Progenitor cell of endocrine pancreas (in vitro differentiated cells): ENCODE results near the gene TRIM10. TPM values are rescaled to one million over a fixed set of nuclear protein-coding genes. Genes with fewer than 3 reads are reported as not detected.
A peak's percentile ranks its signal among the peaks of the same experiment; 100 is the strongest.
"Not testable (repeated sequence)": the region's sequence is repeated elsewhere in the genome, so short reads cannot be mapped to it uniquely, and the experiment has no call there.

Experiments used
- DNase-seq: peaks from one replicate; pipeline ENCODE4 v3.0.0; 2021; ENCODE audit warnings: low spot score; ENCODE audit not compliant: unreplicated experiment
- H3K27ac Mint-ChIP-seq: 2 replicates; pipeline ENCODE4 v1.8.0; 2021; ENCODE audit warnings: mild to moderate bottlenecking, moderate library complexity, mixed read lengths
- H3K27me3 Mint-ChIP-seq: 2 replicates; pipeline ENCODE4 v1.8.0; 2021; ENCODE audit warnings: mixed read lengths
- H3K36me3 Mint-ChIP-seq: 2 replicates; pipeline ENCODE4 v1.8.0; 2022; ENCODE audit warnings: mixed read lengths; ENCODE audit not compliant: insufficient read depth
- H3K4me1 Mint-ChIP-seq: 2 replicates; pipeline ENCODE4 v1.8.0; 2021; ENCODE audit warnings: low read depth, mixed read lengths
- H3K4me3 Mint-ChIP-seq: 2 replicates; pipeline ENCODE4 v1.8.0; 2021; ENCODE audit warnings: low read depth, mild to moderate bottlenecking, moderate library complexity, mixed read lengths
- H3K9me3 Mint-ChIP-seq: 2 replicates; pipeline ENCODE4 v1.8.0; 2021; ENCODE audit warnings: low read depth, mixed read lengths
- CTCF ChIP-seq: fragments of 200-600 bp; sonication (generic); IDR thresholded peaks from one replicate; pipeline ENCODE4 v1.5.0; 2021; ENCODE audit warnings: antibody characterized with exemption, mild to moderate bottlenecking; ENCODE audit not compliant: unreplicated experiment
- total RNA-seq: library from RNA; stranded (reverse); gene quantifications from 2 replicates; pipeline ENCODE4 v1.2.1, GENCODE V29; 2021

Gene TRIM10
- total RNA-seq, 1 donor from 2014 or later = not detected

- H3K27ac Mint-ChIP-seq = no peak overlapping the region
- DNase-seq = no peak
- TF ChIP-seq CTCF = no peak
- H3K4me3 Mint-ChIP-seq = peak overlapping the region; percentile 12
- H3K27me3 Mint-ChIP-seq = peaks cover 89% of the 10 kb centered on the region
- no peaks in the 10 kb centered on the region for H3K36me3 Mint-ChIP-seq
- no peaks in the 10 kb centered on the region for H3K9me3 Mint-ChIP-seq
- H3K4me1 Mint-ChIP-seq = no peaks in the 10 kb centered on the region
Observed at GRCh38 chr6:30171677-30172471, 10.9 kb upstream of the TRIM10 start.

- peak; percentile 73 for TF ChIP-seq CTCF
Observed at GRCh38 chr6:30169658-30170614, 8.9 kb upstream of the TRIM10 start.

GRCh38 chr6:30168741-30169140, 7.7 kb upstream of the TRIM10 start:
- no peak overlapping the region for H3K4me3 Mint-ChIP-seq
- no peaks in the 10 kb centered on the region for H3K9me3 Mint-ChIP-seq
- H3K27me3 Mint-ChIP-seq = peaks cover 80% of the 10 kb centered on the region
- TF ChIP-seq CTCF = no peak
- no peak overlapping the region for H3K27ac Mint-ChIP-seq
- H3K4me1 Mint-ChIP-seq = no peaks in the 10 kb centered on the region
- H3K36me3 Mint-ChIP-seq = no peaks in the 10 kb centered on the region
- DNase-seq = no peak

More at GRCh38 chr6:30169658-30170614, 8.9 kb upstream of the TRIM10 start:
- Mint-ChIP-seq H3K4me1 (no peaks in the 10 kb centered on the region), H3K4me3 (no peak overlapping the region), H3K27me3 (peaks cover 82% of the 10 kb centered on the region), H3K27ac (no peak overlapping the region), H3K36me3 (no peaks in the 10 kb centered on the region), H3K9me3 (no peaks in the 10 kb centered on the region)
- no peak for DNase-seq

- Mint-ChIP-seq H3K27ac (no peak overlapping the region), H3K27me3 (peaks cover 66% of the 10 kb centered on the region), H3K4me3 (no peak overlapping the region), H3K36me3 (no peaks in the 10 kb centered on the region), H3K4me1 (no peaks in the 10 kb centered on the region), H3K9me3 (no peaks in the 10 kb centered on the region)
- no peak for DNase-seq
- no peak for TF ChIP-seq CTCF
Observed at GRCh38 chr6:30167101-30167500, 6.1 kb upstream of the TRIM10 start.

GRCh38 chr6:30165238-30165637, 4.2 kb upstream of the TRIM10 start:
- not testable (repeated sequence) for H3K4me1 Mint-ChIP-seq, DNase-seq, H3K4me3 Mint-ChIP-seq, H3K9me3 Mint-ChIP-seq, H3K27ac Mint-ChIP-seq, H3K36me3 Mint-ChIP-seq
- peaks cover 51% of the 10 kb centered on the region for H3K27me3 Mint-ChIP-seq
